Caki2 (cell line): Measurements from ENCODE around the gene GNGT2. TPM values are rescaled to one million over a fixed set of nuclear protein-coding genes. Genes with fewer than 3 reads are reported as not detected.
"Not testable (repeated sequence)": the region's sequence is repeated elsewhere in the genome, so short reads cannot be mapped to it uniquely, and the experiment has no call there.

Experiments
- DNase-seq: peaks from one replicate; pipeline ENCODE4 v3.0.0-alpha.2; 2015; ENCODE audit warnings: low read depth
- in situ Hi-C: cut with HindIII; loops from 2 replicates; pipeline ENCODE4 v1.10.0; 2016; ENCODE audit warnings: low sequenced_read_pairs, low pct_unique_long_range_greater_than_20kb, mixed read lengths
- total RNA-seq: library from RNA; depleted of rRNA; stranded (reverse); fragments of >200 nt; shearing (Covaris generic); gene quantifications from 2 replicates; pipeline ENCODE4 v1.2.3, GENCODE V29; 2014; ENCODE audit warnings: low replicate concordance

The GNGT2 gene
- total RNA-seq, 1 experiment from 2014 or later, result not detected

DNA sequence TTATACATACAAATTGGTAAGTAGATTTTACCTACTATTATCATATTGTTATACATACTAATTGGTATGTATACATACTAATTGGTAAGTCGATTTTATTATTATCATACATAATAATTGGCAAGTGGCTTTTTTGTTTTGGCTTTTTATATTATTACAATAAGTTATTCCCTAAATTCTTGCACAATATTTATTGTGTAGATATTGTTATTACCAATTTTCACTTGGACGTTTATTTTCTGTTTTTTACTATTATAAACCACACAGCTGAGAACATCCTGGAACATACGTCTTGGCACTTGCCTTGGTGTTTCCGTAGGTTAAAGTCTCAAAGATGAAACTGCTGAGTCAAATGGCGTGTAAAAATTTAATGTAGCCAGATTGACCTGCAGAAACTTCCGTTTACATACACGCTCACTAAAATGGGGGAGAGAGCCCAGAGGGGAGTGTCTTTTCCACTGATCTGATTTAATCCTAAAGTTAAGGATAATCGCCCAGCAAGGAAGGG lies 18.9 kb downstream of the GNGT2 start:
- DNase-seq, result no peak
- in situ Hi-C loops, result no loop called here

DNA sequence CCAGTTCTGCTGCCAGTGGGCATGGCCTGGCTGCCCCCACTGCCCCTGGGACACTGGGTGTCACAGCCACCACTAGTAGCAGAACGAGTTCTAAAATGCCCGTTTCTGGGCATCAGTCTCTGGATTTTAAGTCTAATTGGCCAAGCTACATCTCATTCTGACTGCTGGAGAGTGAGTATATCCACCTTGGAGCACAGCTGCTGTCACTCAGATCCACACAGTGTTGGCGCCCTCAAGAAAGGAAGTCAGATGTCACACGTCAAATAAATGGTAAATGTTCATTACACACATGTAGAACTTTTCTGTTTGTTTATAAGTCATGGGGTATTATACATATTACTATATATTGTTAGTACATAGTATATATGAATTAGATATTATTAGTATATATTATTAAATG lies 19.4 kb downstream of the GNGT2 start:
- DNase-seq, result no peak
- in situ Hi-C loops, result no loop called here

DNA sequence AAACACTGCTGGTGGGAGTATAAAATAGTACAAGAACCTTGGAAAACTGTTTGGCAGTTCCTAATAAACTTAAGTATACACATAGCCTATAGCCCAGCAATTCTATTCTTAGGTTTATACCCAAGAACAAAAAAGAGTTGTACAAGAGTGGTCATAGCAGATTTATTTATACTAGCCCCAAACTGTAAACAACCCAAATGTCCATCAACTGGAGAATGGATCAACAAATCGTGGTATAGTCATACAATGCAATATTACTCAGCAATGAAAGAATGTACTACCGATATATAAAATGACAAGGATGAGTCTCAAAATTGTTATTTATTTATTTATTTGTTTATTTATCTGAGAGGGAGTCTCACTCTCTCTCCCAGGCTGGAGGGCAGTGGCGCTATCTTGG lies 23.1 kb downstream of the GNGT2 start:
- in situ Hi-C loops, result no loop called here
- no peak for DNase-seq

GRCh38 chr17:49185381-49185780 lies 25.0 kb downstream of the GNGT2 start:
- in situ Hi-C loops, DNase-seq: not testable (repeated sequence)

DNA sequence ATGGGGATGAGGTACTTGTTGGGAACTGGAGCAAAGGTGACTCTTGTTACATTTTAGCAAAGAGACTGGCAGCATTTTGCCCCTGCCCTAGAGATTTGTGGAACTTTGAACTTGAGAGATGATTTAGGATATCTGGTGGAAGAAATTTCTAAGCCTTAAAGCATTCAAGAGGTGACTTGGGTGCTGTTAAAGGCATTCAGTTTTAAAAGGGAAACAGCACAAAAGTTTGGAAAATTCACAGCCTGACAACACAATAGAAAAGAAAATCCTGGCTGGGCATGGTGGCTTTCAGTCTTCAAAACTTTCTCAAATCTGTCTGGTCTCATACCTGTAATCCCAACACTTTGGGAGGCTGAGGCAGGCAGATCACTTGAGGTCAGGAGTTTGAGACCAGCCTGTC lies 25.9 kb downstream of the GNGT2 start:
- in situ Hi-C loops, DNase-seq: not testable (repeated sequence)

GRCh38 chr17:49183801-49184200 lies 26.6 kb downstream of the GNGT2 start:
- DNase-seq, result no peak
- in situ Hi-C loops, result no loop called here

GRCh38 chr17:49183341-49183740 lies 27.0 kb downstream of the GNGT2 start:
- DNase-seq, result no peak
- in situ Hi-C loops, result no loop called here

GRCh38 chr17:49180998-49181635 lies 29.3 kb downstream of the GNGT2 start:
- DNase-seq, result no peak
- in situ Hi-C loops, result no loop called here

GRCh38 chr17:49180303-49180702 lies 30.1 kb downstream of the GNGT2 start:
- no peak for DNase-seq
- in situ Hi-C loops, result no loop called here

GRCh38 chr17:49175978-49176377 lies 34.4 kb downstream of the GNGT2 start:
- in situ Hi-C loops, DNase-seq: not testable (repeated sequence)

- DNase-seq, in situ Hi-C loops: not testable (repeated sequence)
Observed at GRCh38 chr17:49170711-49171110, 39.7 kb downstream of the GNGT2 start.

DNA sequence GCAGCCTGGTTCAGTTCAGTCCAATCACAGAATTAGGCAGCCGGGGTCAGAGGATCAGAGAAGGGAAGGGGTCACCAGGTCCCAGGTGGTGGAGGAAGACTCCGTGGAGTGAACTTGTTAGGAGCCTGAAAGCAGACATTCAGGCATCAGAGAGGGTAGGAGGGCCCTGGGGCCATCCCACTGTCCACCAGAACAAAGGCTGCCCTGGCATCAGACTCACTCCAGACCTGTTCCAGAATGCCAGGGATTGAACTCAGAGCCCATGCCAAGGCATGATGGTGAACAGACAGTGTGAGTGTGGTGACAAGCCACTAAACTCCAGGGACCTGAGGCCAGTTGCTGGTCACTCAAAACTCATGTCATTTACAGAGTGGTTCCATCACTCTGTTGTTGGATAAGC lies 40.2 kb downstream of the GNGT2 start:
- in situ Hi-C loops, result no loop called here
- DNase-seq, result no peak

DNA sequence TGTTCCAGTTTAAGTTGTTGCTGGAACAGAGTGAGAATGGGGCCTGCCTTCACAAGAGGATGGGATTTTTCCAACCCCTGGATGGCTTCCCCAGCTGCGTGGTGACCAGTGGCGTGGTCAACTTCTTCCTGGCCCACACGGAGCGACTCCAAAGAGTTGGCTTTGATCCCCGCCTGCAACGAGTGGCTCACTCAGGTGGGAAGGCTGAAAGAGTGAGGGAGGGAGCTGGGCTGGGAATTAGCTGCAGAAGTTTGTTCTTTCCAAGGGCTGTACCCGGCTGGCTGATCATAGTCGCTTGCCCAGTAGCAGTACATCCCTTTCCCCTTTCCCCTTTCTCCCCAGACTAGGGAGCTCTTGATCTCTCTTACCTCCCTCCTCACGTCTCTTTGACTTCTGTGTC lies 41.7 kb downstream of the GNGT2 start:
- no peak for DNase-seq
- in situ Hi-C loops, result no loop called here

GRCh38 chr17:49165143-49165542 lies 45.2 kb downstream of the GNGT2 start:
- DNase-seq, result no peak
- in situ Hi-C loops, result no loop called here

DNA sequence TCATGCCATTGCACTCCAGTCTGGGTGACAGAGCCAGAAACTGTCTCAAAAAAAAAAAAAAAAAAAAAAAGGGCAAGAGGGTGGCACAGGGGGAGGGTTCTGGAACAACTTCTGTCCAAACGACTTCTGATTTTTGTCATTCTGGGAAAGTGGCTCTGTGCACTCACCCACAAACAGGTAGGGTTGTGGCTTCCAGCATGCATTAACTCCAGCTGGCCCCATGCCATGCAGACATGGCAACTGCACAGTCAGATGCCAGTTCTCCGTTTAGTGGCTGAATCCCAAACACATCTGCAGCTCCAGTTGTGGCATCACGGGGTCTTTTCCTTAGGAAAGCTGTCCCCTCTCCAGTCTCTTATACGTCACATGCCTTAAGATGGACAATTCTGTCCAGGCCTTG lies 47.5 kb downstream of the GNGT2 start:
- DNase-seq, result no peak
- in situ Hi-C loops, result no loop called here

GRCh38 chr17:49157784-49158183 lies 52.6 kb downstream of the GNGT2 start:
- peak; percentile 75 for DNase-seq
- in situ Hi-C loops, result no loop called here

GRCh38 chr17:49156256-49156655 lies 54.1 kb downstream of the GNGT2 start:
- in situ Hi-C loops, result no loop called here
- no peak for DNase-seq
